ENCODE measurements around the gene HAUS8. TPM values are rescaled to one million over a fixed set of nuclear protein-coding genes. Genes with fewer than 3 reads are reported as not detected.

The HAUS8 gene
- total RNA-seq, 1 experiment from 2014 or later: 66.4 TPM

GRCh38 chr19:17075864-17076542 is 751 bp upstream of the HAUS8 start:
- intact Hi-C loops (cut with micrococcal nuclease; ENCODE audit: unreplicated experiment): loop anchor here (5.0 kb wide), 2 partner anchors 61 to 449 kb away; partner anchors contain the start of gene MED26
- Histone ChIP-seq H3K4me1 (ENCODE audit: insufficient read depth, low read length, poor library complexity, severe bottlenecking) (peaks cover 8% of the 10 kb centered on the region), H3K9me3 (ENCODE audit: low read depth, low read length, poor library complexity, severe bottlenecking) (no peaks in the 10 kb centered on the region), H3K27ac (ENCODE audit: low read depth, low read length, poor library complexity, severe bottlenecking) (peak overlapping the region; percentile 74), H3K27me3 (replicated peaks; ENCODE audit: insufficient read depth, low read depth, low read length, poor library complexity) (no peaks in the 10 kb centered on the region), H3K4me3 (ENCODE audit: low read depth, low read length, poor library complexity, severe bottlenecking) (peak overlapping the region; percentile 73), H3K36me3 (ENCODE audit: insufficient read depth, low read length, poor library complexity, severe bottlenecking) (peaks cover 14% of the 10 kb centered on the region)
- ChIA-PET CTCF (no interaction called here), POLR2A (ENCODE audit: low non-redundant PET) (interaction anchor here (0.5 kb wide), 1 partner anchor 1843 kb away, joined by 3 read pairs; the partner anchor contains the start of genes COPE and DDX49)
- DNase-seq (ENCODE audit: low spot score): peak; percentile 42
- TF ChIP-seq EZH2 (IDR thresholded peaks at IDR 0.05; ENCODE audit: borderline replicate concordance, low read depth, low read length, poor library complexity, severe bottlenecking): no peak
- TF ChIP-seq CTCF (conservative IDR thresholded peaks at IDR 0.05; ENCODE audit: low read depth, low read length): no peak
- no TSS peak for BruUV-seq (replicated peaks)

GRCh38 chr19:17074634-17075034 is 618 bp downstream of the HAUS8 start:
- H3K27ac ChIP-seq (ENCODE audit: low read depth, low read length, poor library complexity, severe bottlenecking): peak overlapping the region; percentile 92
- BruUV-seq (replicated peaks): TSS peak; percentile 76
- POLR2A ChIA-PET (ENCODE audit: low non-redundant PET): interaction anchor here (0.6 kb wide), 1 partner anchor 198 kb away, joined by 5 read pairs; no protein-coding TSS in a partner anchor
- CTCF ChIA-PET: no interaction called here
- H3K4me1 ChIP-seq (ENCODE audit: insufficient read depth, low read length, poor library complexity, severe bottlenecking): peaks cover 7% of the 10 kb centered on the region
- intact Hi-C loops (cut with micrococcal nuclease; ENCODE audit: unreplicated experiment): loop anchor here (5.0 kb wide), 2 partner anchors 63 to 447 kb away; partner anchors contain the start of gene MED26
- H3K36me3 ChIP-seq (ENCODE audit: insufficient read depth, low read length, poor library complexity, severe bottlenecking): peaks cover 16% of the 10 kb centered on the region
- H3K27me3 ChIP-seq (replicated peaks; ENCODE audit: insufficient read depth, low read depth, low read length, poor library complexity): no peaks in the 10 kb centered on the region
- DNase-seq (ENCODE audit: low spot score): no peak
- peak overlapping the region; percentile 73 for H3K4me3 ChIP-seq (ENCODE audit: low read depth, low read length, poor library complexity, severe bottlenecking)
- no peaks in the 10 kb centered on the region for H3K9me3 ChIP-seq (ENCODE audit: low read depth, low read length, poor library complexity, severe bottlenecking)
- TF ChIP-seq EZH2 (IDR thresholded peaks at IDR 0.05; ENCODE audit: borderline replicate concordance, low read depth, low read length, poor library complexity, severe bottlenecking): no peak
- no peak for TF ChIP-seq CTCF (conservative IDR thresholded peaks at IDR 0.05; ENCODE audit: low read depth, low read length)

- no TSS peak for BruUV-seq (replicated peaks)
- no peaks in the 10 kb centered on the region for H3K27me3 ChIP-seq (replicated peaks; ENCODE audit: insufficient read depth, low read depth, low read length, poor library complexity)
- no peak for DNase-seq (ENCODE audit: low spot score)
- H3K4me3 ChIP-seq (ENCODE audit: low read depth, low read length, poor library complexity, severe bottlenecking): peak overlapping the region; percentile 73
- CTCF ChIA-PET: no interaction called here
- POLR2A ChIA-PET (ENCODE audit: low non-redundant PET): interaction anchor here (0.6 to 1.0 kb wide), 2 partner anchors 198 to 286 kb away, joined by 5 to 8 read pairs; no protein-coding TSS in a partner anchor
- peak overlapping the region; percentile 92 for H3K27ac ChIP-seq (ENCODE audit: low read depth, low read length, poor library complexity, severe bottlenecking)
- H3K36me3 ChIP-seq (ENCODE audit: insufficient read depth, low read length, poor library complexity, severe bottlenecking): peaks cover 16% of the 10 kb centered on the region
- peaks cover 4% of the 10 kb centered on the region for H3K4me1 ChIP-seq (ENCODE audit: insufficient read depth, low read length, poor library complexity, severe bottlenecking)
- TF ChIP-seq CTCF (conservative IDR thresholded peaks at IDR 0.05; ENCODE audit: low read depth, low read length) (no peak), EZH2 (IDR thresholded peaks at IDR 0.05; ENCODE audit: borderline replicate concordance, low read depth, low read length, poor library complexity, severe bottlenecking) (no peak)
- intact Hi-C loops (cut with micrococcal nuclease; ENCODE audit: unreplicated experiment): no loop called here
- H3K9me3 ChIP-seq (ENCODE audit: low read depth, low read length, poor library complexity, severe bottlenecking): no peaks in the 10 kb centered on the region
Observed at GRCh38 chr19:17073869-17074633, 1.2 kb downstream of the HAUS8 start.

All from A673 (cell line).